PC-3 (cell line): ENCODE data around the gene CALN1. TPM values are rescaled to one million over a fixed set of nuclear protein-coding genes. Genes with fewer than 3 reads are reported as not detected.

ENCODE experiments used
- ATAC-seq: fragments of 200-7000 bp; cut with Tn5 transposase; 2 replicates; pipeline ENCODE4 v1.9.1; 2020; ENCODE audit warnings: mild to moderate bottlenecking, moderate library complexity
- BruUV-seq: library from RNA; stranded (reverse); fragments of 400-500 nt; replicated peaks from 2 replicates; lab custom pipeline; 2021; lab: Mats Ljungman, UMichigan
- CTCF ChIA-PET: fragments of 300-600 bp; sonication (Branson Sonifier 250); formaldehyde crosslinking; loops from one replicate; lab custom pipeline; 2022; ENCODE audit warnings: antibody characterized with exemption; lab: Charles Lee
- POLR2A ChIA-PET: fragments of 300-600 bp; sonication (Branson Sonifier 250); formaldehyde crosslinking; loops from one replicate; lab custom pipeline; 2022; ENCODE audit warnings: antibody characterized with exemption; ENCODE audit not compliant: unreplicated experiment; lab: Charles Lee
- DNase-seq: peaks from one replicate; pipeline ENCODE4 v3.0.0-alpha.2; 2015
- H2AFZ ChIP-seq: fragments of 300-600 bp; sonication (generic); 2 replicates; pipeline ENCODE4 v1.6.0; 2016; ENCODE audit warnings: antibody characterized with exemption, low read length
- H3F3A ChIP-seq: fragments of 300-600 bp; sonication (generic); one replicate; pipeline ENCODE4 v1.6.0; 2017; ENCODE audit warnings: antibody characterized with exemption, low read length, control low read depth, mild to moderate bottlenecking; ENCODE audit not compliant: unreplicated experiment
- H3K27ac ChIP-seq: fragments of 300-600 bp; sonication (generic); 2 replicates; pipeline ENCODE4 v1.5.1; 2016; ENCODE audit warnings: mild to moderate bottlenecking, low read length
- H3K27me3 ChIP-seq: fragments of 300-600 bp; sonication (generic); 2 replicates; pipeline ENCODE4 v1.6.1; 2016; ENCODE audit warnings: low read length, mixed read lengths
- H3K36me3 ChIP-seq: fragments of 300-600 bp; sonication (generic); 2 replicates; pipeline ENCODE4 v1.6.1; 2016; ENCODE audit warnings: low read depth, mixed run types, low read length, mixed read lengths
- H3K4me1 ChIP-seq: fragments of 300-600 bp; sonication (generic); 2 replicates; pipeline ENCODE4 v1.5.1; 2016; ENCODE audit warnings: low read length; ENCODE audit not compliant: insufficient read depth
- H3K4me2 ChIP-seq: fragments of 300-600 bp; sonication (generic); 2 replicates; pipeline ENCODE4 v1.6.0; 2016; ENCODE audit warnings: low read length
- H3K4me3 ChIP-seq: fragments of 300-600 bp; sonication (generic); 2 replicates; pipeline ENCODE4 v1.5.1; 2016; ENCODE audit warnings: mild to moderate bottlenecking, low read length, mixed read lengths
- H3K79me2 ChIP-seq: fragments of 300-600 bp; sonication (generic); 2 replicates; pipeline ENCODE4 v1.6.1; 2017; ENCODE audit warnings: low read length, mixed read lengths
- H3K9ac ChIP-seq: fragments of 300-600 bp; sonication (generic); 2 replicates; pipeline ENCODE4 v1.6.0; 2016; ENCODE audit warnings: mild to moderate bottlenecking, low read length
- H3K9me2 ChIP-seq: fragments of 300-600 bp; sonication (generic); replicated peaks from 2 replicates; pipeline ENCODE4 v1.6.1; 2016; ENCODE audit warnings: mixed run types, low read length, mixed read lengths
- H3K9me3 ChIP-seq: fragments of 300-600 bp; sonication (generic); 2 replicates; pipeline ENCODE4 v1.6.1; 2016; ENCODE audit warnings: low read length, mixed read lengths
- H4K20me1 ChIP-seq: fragments of 300-600 bp; sonication (generic); 2 replicates; pipeline ENCODE4 v1.6.1; 2016; ENCODE audit warnings: low read length, mixed read lengths
- CTCF ChIP-seq: fragments of 300-600 bp; sonication (generic); conservative IDR thresholded peaks from 2 replicates; pipeline ENCODE4 v1.5.1; 2017; ENCODE audit warnings: antibody characterized with exemption, low read depth, mild to moderate bottlenecking, low read length
- EZH2 ChIP-seq: fragments of 300-600 bp; sonication (generic); IDR thresholded peaks from one replicate; pipeline ENCODE4 v1.6.1; 2017; ENCODE audit warnings: antibody characterized with exemption, mild to moderate bottlenecking, low read length; ENCODE audit not compliant: unreplicated experiment
- EZH2phosphoT487 ChIP-seq: fragments of 300-600 bp; sonication (generic); IDR thresholded peaks from 2 replicates; pipeline ENCODE4 v1.6.1; 2018; ENCODE audit warnings: mild to moderate bottlenecking, antibody characterized with exemption, low read length, borderline replicate concordance
- intact Hi-C: fragments of 100-400 bp; cut with micrococcal nuclease; formaldehyde crosslinking; loops from 2 replicates; pipeline ENCODE4 v1.9.0; 2023
- total RNA-seq: library from RNA; depleted of rRNA; stranded (reverse); fragments of >200 nt; gene quantifications from 2 replicates; pipeline ENCODE4 v1.2.3, GENCODE V29; 2014

Gene CALN1
- total RNA-seq, 1 experiment from 2014 or later: not detected

- ChIA-PET POLR2A (no interaction called here), CTCF (no interaction called here)
- H3K4me1 ChIP-seq: no peaks in the 10 kb centered on the region
- H3K27ac ChIP-seq: no peak overlapping the region
- no peak overlapping the region for H2AFZ ChIP-seq
- H3K9me3 ChIP-seq: no peaks in the 10 kb centered on the region
- no TSS peak for BruUV-seq
- no peaks in the 10 kb centered on the region for H3K9me2 ChIP-seq
- H3K4me3 ChIP-seq: no peak overlapping the region
- H3K36me3 ChIP-seq: no peaks in the 10 kb centered on the region
- no peaks in the 10 kb centered on the region for H3F3A ChIP-seq
- H3K9ac ChIP-seq: no peak overlapping the region
- H3K27me3 ChIP-seq: no peaks in the 10 kb centered on the region
- H4K20me1 ChIP-seq: no peaks in the 10 kb centered on the region
- H3K4me2 ChIP-seq: no peak overlapping the region
- H3K79me2 ChIP-seq: no peaks in the 10 kb centered on the region
- no peak for DNase-seq
- ATAC-seq: no peak
- no peak for TF ChIP-seq CTCF
- no peak for TF ChIP-seq EZH2phosphoT487
- TF ChIP-seq EZH2: no peak
- intact Hi-C loops: no loop called here
Observed at GRCh38 chr7:71860572-71860971, 551.6 kb downstream of the CALN1 start.

- no peaks in the 10 kb centered on the region for H3F3A ChIP-seq
- TF ChIP-seq EZH2phosphoT487 (no peak), CTCF (no peak), EZH2 (no peak)
- no peak overlapping the region for H2AFZ ChIP-seq
Observed at GRCh38 chr7:71857338-71857737, 554.8 kb downstream of the CALN1 start.

GRCh38 chr7:71854546-71855397 lies 557.4 kb downstream of the CALN1 start:
- no peaks in the 10 kb centered on the region for H3K27me3 ChIP-seq
- DNase-seq (no peak), ATAC-seq (no peak)
- TF ChIP-seq CTCF (no peak), EZH2phosphoT487 (no peak), EZH2 (no peak)
- no peaks in the 10 kb centered on the region for H3F3A ChIP-seq
- ChIA-PET POLR2A (no interaction called here), CTCF (no interaction called here)
- intact Hi-C loops: no loop called here
- H4K20me1 ChIP-seq: no peaks in the 10 kb centered on the region
- H3K9me2 ChIP-seq: no peaks in the 10 kb centered on the region
- no peak overlapping the region for H3K9ac ChIP-seq
- H3K4me3 ChIP-seq: no peak overlapping the region
- no TSS peak for BruUV-seq
- no peaks in the 10 kb centered on the region for H3K4me1 ChIP-seq
- H3K9me3 ChIP-seq: no peaks in the 10 kb centered on the region
- H2AFZ ChIP-seq: no peak overlapping the region
- H3K79me2 ChIP-seq: no peaks in the 10 kb centered on the region
- no peak overlapping the region for H3K27ac ChIP-seq
- no peak overlapping the region for H3K4me2 ChIP-seq
- no peaks in the 10 kb centered on the region for H3K36me3 ChIP-seq

More at GRCh38 chr7:71857338-71857737, 554.8 kb downstream of the CALN1 start:
- ATAC-seq: no peak
- intact Hi-C loops: no loop called here
- no peak overlapping the region for H3K27ac ChIP-seq
- no peak for DNase-seq
- no peaks in the 10 kb centered on the region for H3K27me3 ChIP-seq
- ChIA-PET CTCF (no interaction called here), POLR2A (no interaction called here)
- H4K20me1 ChIP-seq: no peaks in the 10 kb centered on the region
- no peak overlapping the region for H3K4me2 ChIP-seq
- H3K36me3 ChIP-seq: no peaks in the 10 kb centered on the region
- BruUV-seq: no TSS peak
- no peaks in the 10 kb centered on the region for H3K9me2 ChIP-seq
- no peak overlapping the region for H3K4me3 ChIP-seq
- no peaks in the 10 kb centered on the region for H3K79me2 ChIP-seq
- no peaks in the 10 kb centered on the region for H3K9me3 ChIP-seq
- H3K4me1 ChIP-seq: no peaks in the 10 kb centered on the region
- H3K9ac ChIP-seq: no peak overlapping the region
